Stimulated activated CD8-positive, alpha-beta memory T cell treated with anti-CD3 and anti-CD28 coated beads, Interleukin-15, amount 100 ng/mL, for 1 hour (primary cell): ENCODE measurements around the gene HORMAD1.
"Not testable (repeated sequence)": the region's sequence is repeated elsewhere in the genome, so short reads cannot be mapped to it uniquely, and the experiment has no call there.

Source experiments
- DNase-seq: peaks from one replicate; pipeline ENCODE4 v3.0.0-alpha.2; 2020; ENCODE audit warnings: low read depth

Gene HORMAD1

DNA sequence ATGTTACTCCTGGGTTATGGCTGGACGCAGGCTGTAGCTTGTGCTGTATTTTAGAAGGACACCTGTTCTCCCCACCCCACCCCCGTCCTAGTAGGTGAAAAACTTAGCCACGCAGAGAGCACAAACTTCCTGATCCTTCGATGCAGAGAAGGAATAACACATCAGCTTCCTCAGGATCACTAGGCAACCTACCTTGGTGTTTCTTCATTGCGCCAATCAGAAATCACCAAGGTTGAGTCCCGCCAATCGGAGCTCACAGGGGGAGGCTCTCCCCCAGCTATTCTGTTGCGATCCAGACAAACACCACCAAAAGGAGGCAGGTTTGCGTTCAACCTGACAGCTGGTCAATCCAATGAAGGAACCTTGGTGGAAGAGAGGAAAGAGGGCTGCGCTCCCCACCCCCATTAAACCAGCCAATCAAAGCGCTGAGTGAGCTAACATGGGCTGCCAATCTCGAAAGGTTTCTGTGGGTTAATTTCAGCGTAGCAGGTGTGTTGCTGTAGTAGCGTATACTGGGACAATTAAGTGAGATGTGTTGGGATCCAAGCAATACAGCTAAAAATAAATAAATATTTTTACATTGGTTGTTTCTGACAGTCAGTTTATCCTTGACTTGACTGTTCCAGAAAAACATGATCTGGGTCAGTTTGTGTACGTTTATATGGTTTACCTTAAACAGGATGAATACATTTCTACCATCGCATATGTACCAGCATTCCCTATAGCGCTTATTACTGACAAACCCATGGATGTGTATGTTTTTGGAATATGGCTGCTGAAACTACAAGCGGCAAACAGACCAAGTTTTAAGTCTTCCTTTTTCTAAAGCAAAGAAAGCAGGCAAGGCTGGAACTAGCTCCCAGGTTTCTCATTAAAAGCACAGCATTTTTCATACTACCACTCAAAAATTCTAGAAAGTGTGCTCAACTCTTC, 23.4 kb downstream of the HORMAD1 start, which contains the start of gene GOLPH3L:
Gene GOLPH3L, minus strand, starts transcription at position 160 of the 933 bp plus-strand sequence. CDS start 2,316 bp downstream, outside the sequence.
- peak; percentile 75 for DNase-seq

DNA sequence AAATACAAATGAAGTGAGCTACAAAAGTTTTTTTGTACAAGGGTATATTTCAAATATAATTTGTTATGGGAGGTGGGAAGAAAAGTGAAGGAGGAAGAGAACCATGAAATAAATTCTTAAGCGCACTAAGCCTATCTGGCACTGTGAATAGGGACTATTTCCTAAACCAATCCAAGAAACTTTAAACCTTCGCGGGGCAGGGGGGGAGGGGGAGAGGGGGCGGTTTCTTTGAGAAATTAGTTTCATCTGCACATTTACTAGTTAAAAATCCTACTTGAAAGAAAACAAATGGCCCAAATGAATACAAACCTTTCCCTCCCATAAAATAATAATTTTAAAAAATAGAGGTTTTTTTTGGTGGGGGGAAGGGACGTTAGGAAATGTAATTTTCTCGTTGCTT, 24.1 kb downstream of the HORMAD1 start:
- DNase-seq, result no peak

DNA sequence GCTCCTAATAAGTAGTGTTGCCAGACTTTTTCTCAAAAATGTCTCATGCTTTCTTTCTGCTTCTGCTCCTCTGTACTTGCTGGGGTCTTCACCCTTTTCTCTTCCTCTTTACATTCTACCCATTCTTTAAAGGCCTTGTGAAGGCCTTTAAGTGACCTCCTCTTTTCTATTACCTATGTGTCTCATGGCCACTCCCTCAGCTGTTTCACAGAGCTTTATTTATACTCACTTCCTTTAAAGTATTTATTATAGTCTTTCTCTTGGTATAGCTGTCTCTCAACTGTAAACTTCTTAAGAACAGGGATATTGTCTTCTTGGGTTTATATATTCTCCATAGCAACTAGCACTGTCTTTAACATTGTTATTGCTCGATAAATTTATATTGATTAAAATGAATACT, 24.5 kb downstream of the HORMAD1 start:
- no peak for DNase-seq

DNA sequence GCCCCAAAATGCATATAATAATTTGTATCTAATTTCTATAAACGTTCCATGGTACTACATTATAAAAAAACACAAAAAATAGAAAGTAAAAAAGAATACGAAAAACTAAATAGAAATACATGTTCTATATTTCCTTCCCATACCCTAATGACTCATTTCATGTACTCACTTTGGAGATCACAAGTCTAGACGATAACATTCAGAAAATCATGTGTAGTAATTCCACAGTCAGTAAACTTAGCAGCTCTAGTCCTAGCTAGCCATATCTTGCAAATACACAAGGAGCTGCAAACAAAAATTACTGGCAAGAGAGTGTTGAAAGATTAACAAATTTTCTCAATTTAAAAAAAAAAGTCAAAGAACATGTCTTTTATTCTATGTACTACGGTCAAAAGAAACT, 25.1 kb downstream of the HORMAD1 start:
- no peak for DNase-seq

DNA sequence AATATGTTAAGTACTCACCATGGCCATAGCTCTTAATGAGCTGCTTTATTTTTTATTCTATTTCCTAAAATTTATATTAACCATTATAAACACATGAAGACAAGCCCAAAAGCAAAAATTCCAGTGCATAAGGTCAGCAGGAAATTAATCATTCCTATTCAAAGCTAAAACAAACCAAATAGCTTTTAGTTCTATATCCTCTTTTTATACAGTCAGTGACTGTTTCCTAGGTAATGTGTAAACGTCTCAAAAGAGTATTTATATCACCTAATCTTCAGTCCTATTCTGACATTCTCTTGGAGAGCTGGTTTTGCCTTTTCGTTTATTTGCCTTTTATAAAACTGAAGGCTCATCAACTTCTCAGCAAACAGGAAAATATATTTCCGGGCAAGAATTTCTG, 28.0 kb downstream of the HORMAD1 start:
- DNase-seq, result no peak

DNA sequence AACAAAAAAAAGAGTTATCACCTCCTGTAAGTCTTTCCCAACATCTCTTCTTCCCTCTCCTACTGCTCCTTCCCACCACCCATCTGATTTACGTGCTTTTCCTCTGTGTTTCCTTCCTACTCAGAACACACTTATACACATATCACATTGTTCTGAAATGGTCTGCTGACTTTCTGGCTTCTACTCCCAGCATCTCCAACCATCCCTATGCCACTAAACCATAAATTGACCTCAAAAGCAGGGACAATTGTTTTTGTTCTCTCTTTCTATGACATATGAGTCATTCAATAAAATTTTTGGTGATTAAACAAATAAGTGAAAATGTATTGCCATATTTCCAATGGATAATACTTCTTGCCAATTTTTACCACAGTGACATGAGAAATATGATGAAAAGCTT, 31.9 kb downstream of the HORMAD1 start:
- DNase-seq, result no peak

DNA sequence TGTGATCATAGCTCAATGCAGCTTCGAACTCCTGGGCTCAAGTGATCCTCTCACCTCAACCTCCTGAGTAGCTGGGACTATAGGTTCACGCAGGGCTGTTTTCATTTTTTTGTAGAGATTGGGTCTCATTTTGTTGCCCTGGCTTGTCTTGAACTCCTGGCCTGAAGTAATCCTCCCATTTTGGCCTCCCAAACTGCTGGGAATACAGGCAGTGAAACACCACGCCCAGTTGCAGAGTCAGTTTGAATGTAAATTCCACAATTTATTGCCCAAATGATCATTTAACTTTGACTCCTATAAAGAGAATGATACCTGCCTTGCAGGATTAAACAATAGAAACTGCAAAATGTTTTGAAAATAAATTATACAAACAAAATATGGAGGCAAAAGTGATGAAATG, 34.4 kb downstream of the HORMAD1 start:
- DNase-seq, result no peak

DNA sequence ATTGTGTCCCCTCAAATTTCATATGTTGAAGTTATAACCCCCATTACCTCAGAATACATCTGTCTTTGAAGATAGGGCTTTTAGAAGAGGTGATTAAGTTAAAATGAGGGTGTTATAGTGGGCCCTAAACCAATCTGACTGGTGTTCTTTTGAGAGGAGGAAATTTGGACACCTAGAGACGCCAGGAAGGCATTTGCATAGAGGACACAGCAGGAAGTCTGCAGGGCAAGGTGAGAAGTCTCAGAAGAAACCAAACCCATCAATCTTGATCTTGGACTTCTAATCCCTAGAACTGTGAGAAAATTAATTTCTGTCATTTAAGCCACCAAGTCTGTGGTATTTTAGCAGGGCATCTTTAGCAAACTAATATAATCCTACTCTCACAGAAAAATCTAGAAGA, 36.8 kb downstream of the HORMAD1 start:
- no peak for DNase-seq

DNA sequence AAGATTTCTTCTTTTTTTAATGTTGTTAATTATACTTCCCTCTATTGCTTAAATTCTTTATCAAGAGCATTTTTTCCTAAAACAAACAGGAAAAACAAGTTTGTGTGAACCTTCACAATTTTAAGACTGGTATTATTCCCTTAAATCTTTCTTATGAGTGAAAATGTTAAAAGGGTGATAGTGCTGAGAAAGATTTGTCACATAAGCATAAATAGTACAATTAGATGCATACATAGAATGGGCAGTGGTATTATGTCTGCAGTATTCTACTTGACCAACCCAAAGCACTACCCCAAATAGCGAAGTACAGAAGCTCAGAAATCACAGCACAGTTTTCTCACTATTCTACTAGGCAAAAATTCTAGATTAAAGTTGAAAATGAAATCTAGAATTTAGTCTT, 41.7 kb downstream of the HORMAD1 start:
- no peak for DNase-seq

DNA sequence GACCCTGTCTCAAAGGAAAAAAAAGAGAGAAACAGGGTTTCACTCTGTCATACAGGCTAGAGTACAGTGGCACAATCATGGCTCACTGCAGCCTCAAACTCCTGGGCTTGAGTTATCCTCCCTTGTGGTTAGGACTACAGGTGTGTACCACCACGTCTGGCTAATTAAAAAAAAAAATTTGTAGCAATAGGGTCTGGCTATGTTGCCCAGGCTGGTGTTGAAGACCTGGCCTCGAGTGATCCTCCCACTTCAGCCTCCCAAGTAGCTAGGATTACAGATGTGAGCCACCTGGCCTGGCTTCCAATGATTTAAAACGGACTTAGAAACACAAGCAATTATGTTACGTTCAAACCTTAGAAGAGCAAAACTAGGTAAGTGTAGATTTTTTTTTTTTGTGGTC, 45.8 kb downstream of the HORMAD1 start:
- DNase-seq, result no peak

DNA sequence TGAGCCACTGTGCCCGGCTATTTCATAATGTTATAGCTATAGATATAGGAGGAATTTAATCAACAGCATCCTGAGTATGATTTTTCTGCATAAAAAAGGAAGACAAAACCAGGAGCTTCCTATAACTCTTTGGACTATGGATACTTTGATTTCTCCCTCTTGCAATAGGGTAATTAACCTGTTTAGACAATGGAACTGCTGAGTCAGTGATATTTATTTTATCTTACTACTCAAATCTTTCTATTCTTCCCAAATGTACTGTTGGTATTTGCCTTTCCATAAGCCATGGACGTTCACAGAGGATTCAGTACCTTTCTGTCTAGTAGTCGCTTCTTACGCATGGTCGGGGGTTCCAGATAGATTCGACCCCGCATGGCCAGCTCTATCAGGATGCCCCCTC, 57.4 kb downstream of the HORMAD1 start:
- no peak for DNase-seq

DNA sequence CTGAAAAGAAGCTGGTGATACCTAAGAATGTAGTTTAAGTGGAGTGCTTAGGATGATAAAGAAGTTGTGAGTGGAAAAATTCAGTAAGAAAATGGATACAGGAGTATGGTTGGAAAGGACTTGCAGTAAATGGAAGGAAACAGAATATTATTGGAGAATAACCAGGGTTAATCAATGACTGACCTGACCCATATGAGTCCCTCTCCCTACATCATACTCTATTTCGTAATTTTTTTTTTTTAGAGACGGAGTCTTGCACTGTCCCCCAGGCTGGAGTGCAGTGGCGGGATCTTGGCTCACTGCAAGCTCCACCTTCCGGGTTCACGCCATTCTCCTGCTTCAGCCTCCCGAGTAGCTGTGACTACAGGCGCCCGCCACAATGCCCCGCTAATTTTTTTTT, 57.9 kb downstream of the HORMAD1 start:
- no peak for DNase-seq

DNA sequence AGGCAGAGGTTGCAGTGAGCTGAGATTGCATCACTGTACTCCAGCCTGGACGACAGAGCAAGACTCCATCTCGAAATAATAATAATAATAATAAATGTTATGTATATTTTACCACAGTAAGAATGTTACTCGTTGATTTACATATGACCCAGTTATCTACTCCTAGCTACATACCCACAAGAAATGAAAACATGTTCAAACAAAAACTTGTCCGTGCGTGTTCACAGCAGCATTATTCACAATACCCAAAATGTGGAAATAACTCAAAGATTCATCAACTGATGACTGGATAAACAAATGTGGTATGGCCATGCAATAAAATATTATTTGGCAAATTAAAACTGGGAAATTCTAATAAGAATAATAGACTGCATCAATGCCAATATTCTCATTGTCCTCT, 59.5 kb downstream of the HORMAD1 start:
- DNase-seq, result no peak

DNA sequence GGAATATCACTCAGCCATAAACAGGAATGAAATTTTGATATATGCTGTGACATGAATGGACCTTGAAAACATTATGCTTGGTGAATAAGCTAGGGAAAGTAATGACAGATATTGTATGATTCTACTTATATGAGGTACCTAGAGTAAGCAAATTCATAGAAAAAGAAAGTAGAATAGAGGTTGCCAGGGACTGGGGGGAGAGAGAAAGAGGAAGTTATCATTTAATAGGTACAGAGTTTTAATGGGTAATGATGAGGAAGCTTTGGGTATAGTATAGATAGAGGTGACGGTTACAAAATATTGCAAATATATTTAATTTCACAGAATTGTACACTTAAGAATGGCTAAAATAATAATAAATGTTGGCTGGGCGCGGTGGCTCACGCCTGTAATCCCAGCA, 60.1 kb downstream of the HORMAD1 start:
- DNase-seq, result no peak

DNA sequence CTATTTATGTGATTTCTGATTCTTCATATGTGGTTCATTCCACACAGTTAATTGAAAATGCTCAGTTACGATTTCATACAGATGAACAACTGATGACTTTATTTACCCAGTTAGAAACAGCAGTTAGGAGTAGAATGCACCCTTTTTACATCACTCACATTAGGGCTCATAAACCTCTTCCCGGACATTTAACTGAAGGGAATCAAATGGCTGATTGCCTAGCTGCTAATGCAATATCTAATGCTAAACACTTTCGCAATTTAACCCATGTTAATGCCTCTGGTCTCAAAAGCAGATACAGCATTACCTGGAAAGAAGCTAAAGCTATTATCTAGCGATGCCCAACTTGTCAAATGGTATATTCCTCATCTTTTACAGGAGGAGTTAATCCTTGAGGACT, 63.6 kb downstream of the HORMAD1 start:
- not testable (repeated sequence) for DNase-seq

DNA sequence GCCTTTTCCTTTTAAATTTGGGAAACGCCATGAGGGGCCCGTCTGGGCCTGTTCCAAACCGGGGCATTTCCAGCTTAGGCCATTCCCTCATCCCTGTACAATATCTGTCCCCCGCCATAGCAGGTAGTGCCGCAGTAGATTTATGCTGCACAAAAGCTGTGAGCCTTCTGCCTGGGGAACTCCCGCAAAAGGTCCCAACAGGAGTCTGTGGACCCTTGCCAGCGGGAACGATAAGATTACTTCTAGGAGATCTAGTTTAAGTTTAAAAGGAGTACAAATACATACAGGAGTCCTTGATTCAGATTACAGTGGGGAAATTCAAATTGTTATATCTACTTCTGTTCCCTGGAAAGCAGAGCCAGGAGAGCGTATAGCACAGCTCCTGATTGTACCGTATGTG, 66.1 kb downstream of the HORMAD1 start:
- DNase-seq, result not testable (repeated sequence)

DNA sequence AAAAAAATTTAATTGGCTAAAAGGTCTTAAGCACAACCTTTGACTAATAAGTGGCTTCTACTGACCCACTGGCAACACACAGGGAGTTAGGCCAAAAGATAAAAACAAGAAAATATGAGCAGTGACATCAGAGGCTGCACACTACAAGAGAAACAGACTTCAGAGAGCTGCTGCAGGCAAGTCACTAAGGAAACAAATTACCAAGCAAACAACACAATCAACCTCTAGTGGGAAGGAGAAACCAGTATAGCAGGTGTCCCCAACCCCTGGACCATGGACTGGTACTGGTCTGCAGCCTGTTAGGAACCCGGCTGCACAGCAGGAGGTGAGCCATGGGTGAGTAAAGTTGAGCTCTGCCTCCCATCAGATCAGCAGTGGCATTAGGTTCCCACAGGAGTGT, 70.5 kb downstream of the HORMAD1 start:
- no peak for DNase-seq

DNA sequence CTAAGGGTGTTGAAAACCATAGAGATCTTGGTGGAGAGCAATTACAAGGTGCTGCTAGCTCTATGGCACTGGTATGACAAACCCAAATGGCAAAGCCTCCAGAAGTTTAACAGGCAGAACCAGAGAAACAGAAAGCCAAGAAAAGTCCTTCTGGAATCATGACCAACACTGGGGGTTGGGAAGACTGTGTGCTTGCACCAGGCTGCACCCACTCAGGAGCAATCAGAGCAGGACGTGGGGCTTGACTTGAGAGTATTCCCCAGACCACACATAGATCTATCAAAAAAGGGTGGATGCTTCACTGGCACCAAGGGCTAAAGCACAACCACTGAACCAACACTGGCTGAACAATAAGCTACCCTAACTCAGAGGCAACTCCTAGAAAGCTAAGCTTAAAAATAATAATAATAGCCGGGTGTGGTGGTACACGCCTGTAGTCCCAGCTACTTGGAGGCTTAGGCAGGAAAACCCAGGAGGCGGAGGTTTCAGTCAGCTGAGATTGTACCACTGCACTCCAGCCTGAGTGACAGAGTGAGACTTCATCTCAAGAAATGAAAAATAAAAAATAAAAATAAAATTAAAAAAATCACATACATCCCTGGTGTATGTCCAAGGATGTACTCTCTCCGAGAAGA, 71.1 kb downstream of the HORMAD1 start:
- no peak for DNase-seq
